ENCODE measurements around the gene FBXO33.

FBXO33 gene, protein sequence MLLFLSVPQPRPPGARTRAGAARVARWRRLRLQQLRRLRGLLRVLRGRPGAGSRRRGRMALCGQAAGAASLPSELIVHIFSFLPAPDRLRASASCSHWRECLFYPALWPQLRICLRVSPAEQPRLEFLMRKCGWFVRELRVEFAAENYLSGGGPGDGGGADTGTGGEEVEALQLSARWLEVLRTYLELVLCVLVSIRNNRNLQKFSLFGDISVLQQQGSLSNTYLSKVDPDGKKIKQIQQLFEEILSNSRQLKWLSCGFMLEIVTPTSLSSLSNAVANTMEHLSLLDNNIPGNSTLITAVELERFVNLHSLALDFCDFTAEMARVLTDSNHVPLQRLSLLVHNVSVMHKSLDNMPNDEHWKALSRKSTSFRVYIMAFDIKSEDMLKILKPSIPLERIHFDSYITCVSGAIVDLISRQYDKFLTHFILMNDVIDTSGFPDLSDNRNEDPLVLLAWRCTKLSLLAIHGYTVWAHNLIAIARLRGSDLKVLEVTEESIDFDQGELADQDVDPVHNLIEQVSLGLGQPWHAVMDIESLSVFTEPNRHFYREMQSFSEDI

GRCh38 chr14:39432179-39432618, at the start of gene FBXO33:
FBXO33 (minus strand) TSS chr14:39432433; CDS start chr14:39432162, 271 bp downstream.
- DNase-seq, result peak; percentile 80 to 99 (median 96)

DNA sequence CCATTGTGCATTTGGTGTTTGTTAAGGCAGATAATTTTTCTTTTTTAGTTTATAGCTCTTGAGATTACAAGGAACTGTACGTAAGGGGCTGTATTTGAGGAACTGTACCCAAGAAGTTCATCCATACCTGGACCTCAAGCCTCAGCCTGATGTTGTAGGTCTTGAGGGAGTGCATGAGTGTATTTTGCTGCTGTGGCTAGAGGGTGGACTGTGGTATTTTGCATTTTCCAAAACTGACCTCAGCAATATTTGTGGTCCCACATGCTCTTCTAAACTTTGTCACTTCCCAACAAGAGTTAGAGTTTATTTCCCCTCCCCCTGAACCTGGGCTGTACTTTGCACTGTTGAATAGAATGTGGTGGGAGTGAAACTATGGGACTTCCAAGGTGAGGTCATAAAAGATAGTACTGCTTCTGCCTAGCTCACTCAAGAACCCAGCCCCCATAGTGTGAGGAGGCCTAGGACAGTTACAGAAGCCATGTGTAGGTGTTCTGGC, 42.2 kb upstream of the FBXO33 start:
- DNase-seq, result no peak

- DNase-seq, result no peak
Measured at GRCh38 chr14:39472078-39472477, 39.8 kb upstream of the FBXO33 start.

- peak in 5 of 58 donors; percentile 2 to 18 (median 5) for DNase-seq
Measured at GRCh38 chr14:39469094-39469710, 37.0 kb upstream of the FBXO33 start.

GRCh38 chr14:39467889-39468524, 35.8 kb upstream of the FBXO33 start:
- DNase-seq, result no peak

DNA sequence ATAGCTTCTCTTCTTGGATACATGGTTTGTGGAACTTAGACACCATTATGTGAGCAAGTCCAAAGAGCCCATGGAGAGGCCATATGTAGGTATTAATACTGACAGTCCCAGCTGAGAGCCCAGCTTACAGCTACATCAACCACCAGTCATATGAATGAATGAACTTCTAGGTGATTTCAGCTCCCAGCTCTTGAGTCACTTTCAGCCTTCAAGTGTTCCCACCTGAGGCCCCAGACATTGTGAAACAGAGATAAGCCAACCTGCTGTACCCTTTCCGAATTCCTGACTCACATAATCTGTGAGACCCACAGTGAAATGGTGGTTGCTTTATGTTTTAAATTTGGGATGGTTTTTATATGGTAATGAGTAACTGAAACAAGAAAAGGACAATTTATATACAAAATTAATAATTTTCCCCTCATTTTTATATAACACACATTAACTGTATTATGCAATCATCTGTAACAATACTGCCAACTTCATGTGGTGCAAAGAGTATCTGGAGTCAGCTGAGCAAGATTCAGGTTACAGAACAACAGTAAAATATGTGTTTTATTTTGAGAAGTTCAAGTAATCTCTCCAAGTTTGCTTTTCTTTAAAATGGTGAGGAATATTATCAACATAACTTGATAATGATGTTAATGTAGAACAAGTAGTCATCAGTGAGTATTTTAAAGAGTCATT, 27.7 kb upstream of the FBXO33 start:
- no peak for DNase-seq

DNA sequence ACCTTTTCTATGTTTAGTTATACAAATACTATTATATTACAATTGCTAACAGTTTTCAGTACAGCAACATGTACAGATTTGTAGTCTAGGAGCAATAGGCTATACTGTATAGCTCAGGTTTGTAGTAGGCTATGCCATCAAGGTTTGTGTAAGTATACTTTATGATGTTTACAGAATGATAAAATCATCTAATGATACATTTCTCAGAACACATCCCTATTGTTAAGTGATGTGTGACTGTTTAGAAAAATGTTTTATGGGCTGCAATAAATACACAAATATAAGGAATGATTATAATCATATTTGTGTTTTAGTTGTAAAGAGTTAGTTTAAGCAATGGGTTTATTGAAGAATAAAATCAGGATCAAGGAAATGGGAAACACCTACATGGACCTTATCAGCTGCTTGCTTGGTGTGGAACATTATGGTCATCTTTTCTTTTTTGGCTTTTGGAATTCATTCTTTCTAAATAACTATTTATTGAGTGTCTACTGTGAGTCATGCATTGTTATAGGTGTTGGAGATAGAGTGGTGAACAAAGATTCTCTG, 24.5 kb upstream of the FBXO33 start:
- no peak for DNase-seq

DNA sequence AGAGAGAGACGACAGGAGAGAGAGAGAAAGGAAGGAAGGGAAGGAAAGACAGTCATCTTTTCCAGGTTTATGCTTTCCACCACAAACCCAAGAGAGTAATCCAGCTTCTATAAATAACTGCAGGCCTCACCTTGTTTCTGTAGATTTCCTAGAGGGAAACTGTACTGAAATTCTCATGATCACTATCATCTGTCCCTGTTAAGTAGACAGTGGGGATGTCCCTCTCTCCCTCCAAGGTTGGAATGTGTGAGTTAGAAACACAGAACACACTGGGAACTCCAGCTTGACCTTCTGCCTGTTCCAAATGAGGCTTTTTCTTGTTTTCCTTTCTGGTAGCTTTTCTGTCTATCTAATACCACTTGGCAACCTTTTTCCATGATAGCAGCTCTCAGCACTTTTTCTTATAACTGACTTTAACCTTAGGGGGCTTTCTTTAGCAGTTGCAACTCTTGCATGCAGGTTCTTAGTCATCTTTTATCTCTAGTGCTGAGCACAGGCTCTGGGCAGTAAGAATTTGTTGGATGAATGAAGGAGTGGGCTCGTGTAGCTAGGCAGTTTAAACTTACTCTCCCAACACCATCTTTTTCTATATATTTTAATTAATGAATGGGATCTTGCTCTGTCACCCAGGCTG, 22.8 kb upstream of the FBXO33 start:
- no peak for DNase-seq

DNA sequence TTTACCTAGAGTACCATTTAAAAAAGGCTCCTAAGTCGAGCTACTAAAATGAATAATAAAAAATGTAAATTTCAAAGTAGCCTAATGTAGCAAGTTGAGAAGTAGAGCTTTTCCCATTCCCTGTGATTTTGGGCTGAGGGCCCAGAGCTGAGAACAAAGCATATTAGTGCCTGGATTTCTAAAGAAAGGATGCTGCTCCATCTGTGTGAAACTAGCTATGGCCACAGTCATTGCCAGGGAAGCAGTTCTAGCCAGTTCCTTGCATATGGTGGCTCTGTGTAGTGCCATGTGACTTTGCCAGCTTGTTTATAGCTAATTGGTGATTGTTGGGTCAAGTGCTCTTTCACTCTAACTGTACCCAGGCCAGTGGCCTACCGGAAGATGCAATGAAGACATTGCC, 20.4 kb upstream of the FBXO33 start:
- DNase-seq, result peak in 21 of 58 donors; percentile 8 to 63 (median 29)

DNA sequence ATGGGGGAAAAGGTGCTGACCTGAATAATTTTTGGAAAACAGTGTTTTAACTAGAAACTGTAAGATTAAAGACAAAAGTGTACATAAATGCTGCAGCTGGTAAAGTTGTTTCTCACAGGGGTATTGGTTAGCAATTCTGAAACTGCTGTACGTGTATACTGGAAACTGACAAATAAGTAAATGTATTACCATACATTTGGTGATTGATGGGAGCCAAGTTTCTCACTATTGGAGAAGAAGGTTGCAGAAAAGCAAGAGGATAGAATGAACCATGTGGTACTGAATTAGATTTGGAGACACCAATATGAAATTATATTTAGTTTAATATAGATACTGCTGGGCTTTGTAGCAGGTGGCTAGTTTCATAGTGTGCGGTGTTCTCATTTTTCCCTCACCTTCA, 19.6 kb upstream of the FBXO33 start:
- no peak for DNase-seq

DNA sequence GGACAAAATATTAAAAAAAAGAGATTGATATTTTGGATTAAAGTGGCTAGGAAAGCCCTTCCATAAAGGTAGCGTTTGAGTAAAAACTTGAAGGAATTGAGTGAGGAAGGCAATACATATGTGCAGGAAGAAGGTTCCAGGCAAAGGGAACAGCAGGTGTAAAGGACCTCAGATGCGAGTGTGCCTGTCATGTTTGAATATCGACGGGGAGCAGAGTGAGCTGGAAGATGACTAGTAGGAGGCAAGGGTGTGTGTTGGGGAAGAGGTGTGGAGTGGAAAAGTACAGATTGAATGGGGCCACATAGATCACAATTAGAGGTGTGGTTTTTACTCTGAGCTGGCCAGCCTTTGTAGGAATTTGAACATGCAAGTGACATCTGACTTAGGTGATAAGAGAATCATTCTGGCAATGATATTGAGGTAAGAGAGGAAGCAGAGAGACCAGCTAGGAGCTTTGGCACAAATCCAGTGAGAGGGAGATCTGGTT, 15.0 kb upstream of the FBXO33 start:
- DNase-seq, result no peak

DNA sequence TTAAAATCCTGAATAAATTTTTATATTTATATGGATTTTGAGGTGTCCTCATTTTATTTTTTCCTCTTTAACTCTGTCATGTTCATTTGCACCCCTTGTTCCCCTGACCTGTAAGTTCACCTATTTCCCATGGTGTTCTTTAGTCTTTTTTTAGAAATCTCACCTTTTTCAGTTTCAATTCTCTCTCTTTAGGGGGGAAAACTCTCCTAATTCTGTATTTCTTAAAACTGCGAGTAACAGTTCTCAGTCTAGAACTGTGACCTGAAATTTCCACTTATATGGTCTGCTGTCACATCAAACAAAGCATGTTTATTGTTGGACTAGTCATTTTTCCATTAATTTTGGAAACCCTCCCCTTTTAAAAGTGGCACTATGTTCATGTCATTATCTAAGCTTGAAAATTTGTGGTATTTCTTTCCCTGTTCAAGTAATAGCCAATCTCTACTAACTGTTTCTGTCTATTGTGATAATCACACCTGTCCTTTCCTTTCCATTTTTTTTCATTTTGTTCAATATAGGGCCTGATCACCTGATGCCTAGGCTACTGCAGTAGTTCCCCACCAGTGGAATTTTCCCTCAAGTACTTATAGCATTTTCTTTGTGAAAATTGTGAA, 14.0 kb upstream of the FBXO33 start:
- DNase-seq, result no peak

- DNase-seq, result peak in 10 of 58 donors; percentile 2 to 38 (median 16)
Measured at GRCh38 chr14:39442293-39442692, 10.1 kb upstream of the FBXO33 start.

GRCh38 chr14:39441805-39442204, 9.6 kb upstream of the FBXO33 start:
- no peak for DNase-seq

DNA sequence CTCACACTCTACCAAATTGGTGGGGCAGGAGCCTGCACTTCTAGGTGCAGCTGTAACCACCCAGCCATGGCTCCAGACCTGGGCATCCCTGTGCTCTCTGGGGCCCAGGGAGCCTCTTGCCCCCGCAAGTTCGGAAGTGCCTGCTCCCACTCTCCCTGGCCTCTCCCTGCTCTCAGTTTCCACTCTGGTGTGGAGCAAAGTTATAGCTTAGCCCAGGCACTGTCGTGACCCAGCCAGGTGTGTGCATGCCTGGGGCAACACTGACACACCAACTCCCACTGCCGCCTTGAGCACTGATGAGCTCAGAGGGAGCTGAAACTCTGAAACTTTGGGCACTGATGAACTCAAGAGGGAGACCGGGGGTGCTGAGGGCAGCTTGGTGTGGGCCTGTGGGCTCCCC, 8.7 kb upstream of the FBXO33 start:
- no peak for DNase-seq

DNA sequence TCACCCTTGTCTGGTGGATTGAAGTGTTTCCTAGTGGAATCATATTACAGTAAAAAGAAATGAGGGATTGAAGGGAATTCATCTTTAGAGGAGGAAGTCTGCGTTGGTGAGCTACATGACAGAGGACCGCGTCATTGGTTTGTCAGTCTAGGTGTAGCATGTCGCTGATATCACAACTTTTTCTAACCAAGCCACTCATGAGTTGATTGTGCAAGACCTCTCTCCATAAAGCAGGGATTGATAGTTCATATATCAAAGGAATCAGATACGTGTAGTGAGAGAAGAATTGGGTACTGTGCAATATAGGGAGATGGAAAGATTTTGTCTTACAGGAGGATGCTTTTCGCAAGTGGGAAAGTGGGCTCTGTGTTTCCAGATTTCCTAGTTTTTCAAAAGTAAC, 3.0 kb upstream of the FBXO33 start:
- DNase-seq, result no peak

DNA sequence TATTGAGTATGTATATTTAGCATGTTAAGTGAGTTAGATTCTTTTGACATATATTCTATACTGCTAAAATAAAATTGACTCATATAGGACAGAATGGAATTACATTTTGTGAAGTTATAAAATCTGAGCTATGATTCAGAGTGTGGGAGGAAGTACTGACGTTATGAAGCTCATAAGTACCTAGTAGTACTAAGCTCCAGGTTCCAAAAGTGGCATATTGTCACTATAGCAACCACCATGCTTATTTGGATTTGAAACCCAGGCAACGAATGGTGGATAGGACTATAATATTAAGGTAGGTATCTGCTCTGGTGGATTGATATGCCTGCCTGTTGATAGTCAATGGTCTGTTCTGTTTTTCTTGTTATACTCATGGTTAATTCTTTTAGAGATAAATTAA, 2.2 kb upstream of the FBXO33 start:
- DNase-seq, result peak in 1 of 58 donors; percentile 28

DNA sequence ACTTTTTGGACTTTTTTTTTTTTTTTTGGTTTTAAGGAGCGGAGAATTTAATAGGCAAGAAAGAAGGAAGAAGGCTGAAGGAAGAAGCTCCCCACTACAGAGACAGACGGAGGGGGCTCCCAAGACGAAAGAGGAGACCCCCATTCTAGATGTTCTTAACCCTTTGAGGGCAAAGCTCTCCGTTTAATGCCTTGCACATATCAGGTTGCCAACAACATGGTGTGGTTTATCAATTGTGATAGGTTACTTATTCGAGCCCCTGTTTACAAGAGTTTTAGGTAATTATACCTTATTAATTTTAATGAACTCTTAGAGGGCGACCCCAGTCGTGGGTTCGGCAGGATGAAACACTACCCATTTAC, 1.2 kb upstream of the FBXO33 start:
- no peak for DNase-seq

DNA sequence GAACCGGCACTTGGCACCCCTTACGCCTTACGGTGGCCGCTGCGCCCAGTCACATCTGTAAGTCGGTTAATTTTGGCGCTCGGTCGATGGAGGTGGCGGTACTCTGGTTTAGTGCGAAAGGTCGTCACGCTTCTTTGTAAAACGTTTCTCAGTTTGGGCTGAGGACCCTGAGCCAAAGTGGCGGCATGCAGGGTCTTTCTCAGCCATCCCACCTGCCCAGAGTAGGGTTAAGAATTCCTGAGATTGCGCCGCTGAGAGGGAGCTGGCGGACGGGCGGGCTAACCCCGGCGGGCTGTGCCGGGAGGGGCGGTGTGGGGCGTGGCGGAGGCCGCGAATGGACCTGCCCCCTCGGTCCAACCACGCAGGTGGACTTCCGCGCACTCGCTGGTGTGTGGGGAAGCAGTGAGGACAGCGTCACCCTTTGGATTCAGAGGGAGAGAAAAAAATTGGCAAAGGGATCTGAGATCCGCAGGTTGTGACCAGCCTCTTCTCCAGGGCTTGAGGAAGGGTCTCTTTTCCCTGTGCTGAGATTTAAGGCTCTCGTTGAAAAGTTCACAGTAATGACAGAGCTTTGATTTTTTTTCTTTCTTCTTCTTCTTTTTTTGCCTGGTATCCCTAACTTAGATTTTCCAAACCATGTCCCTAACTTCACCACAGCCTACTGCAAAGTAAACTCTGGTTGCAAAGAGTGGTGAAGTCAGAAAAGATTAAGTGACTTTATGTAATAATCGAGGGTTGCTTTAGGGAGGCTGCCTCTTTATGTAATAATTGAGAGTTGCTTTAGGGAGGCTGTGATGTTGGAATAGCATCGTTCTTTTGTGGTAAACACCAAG, 602 bp upstream of the FBXO33 start:
- DNase-seq, result peak in 52 of 58 donors; percentile 9 to 97 (median 88)

Measured in anterior cingulate cortex (tissue), 58 donors.